KBM-7 (cell line): Measurements from ENCODE around the gene MYH14.
"Not testable (repeated sequence)": the region's sequence is repeated elsewhere in the genome, so short reads cannot be mapped to it uniquely, and the experiment has no call there.

ENCODE experiments used
- DNase-seq: peaks from one replicate; pipeline ENCODE4 v3.0.0-alpha.2; 2015
- in situ Hi-C: fragments of 300-500 bp; cut with MboI; formaldehyde crosslinking; loops from 2 replicates; pipeline ENCODE4 v1.14.3; 2020; ENCODE audit warnings: low sequenced_read_pairs, low pct_unique_long_range_greater_than_20kb, mixed read lengths

MYH14 gene

DNA sequence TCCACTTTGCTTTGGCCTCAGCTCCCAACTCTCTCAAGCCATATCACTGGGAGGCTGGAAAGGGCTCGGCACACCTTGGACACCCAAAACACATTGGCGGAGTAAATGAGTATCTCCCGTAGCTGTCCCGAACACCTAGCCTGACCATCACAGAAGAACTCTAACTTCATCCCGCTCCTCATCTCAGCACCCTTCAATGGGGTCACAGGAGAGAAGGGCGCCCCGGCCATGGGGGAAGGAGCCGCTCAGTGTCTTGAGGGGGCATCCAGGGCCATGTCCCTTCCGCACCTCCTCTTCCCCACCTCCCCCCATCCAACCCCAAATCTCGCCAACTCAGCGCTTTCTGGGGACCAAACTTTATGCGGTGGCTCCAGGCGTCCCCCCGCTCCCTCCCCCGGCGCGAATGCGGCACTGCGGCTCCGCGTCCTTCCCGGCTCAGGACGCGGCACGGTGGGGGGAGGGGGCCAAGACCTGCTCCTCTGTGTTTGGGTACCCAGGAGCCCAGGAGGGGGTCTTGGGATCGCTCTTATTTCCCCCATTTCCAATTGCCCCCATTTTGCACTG is 122.8 kb downstream of the MYH14 start:
- in situ Hi-C loops, result no loop called here
- no peak for DNase-seq

DNA sequence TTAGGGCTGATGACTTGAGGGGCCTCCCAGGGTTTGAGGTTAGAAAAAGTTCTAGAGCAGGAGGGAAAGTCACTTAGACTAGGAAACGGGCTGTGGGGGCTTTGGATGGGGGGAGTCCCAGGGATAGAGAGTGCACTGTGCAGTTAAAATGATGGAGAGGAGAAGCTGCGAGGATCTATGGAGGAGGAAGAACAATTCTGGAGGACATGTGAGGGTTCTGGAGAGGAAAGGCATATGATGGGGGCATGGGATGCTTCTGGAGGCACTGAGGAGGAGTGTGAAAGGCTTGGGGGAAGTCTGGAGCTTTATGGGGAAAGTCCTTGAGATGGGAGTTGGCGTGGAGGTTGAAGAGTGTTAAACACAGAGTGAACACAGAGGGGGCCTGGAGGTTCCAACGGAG is 123.6 kb downstream of the MYH14 start:
- in situ Hi-C loops, result no loop called here
- DNase-seq, result no peak

DNA sequence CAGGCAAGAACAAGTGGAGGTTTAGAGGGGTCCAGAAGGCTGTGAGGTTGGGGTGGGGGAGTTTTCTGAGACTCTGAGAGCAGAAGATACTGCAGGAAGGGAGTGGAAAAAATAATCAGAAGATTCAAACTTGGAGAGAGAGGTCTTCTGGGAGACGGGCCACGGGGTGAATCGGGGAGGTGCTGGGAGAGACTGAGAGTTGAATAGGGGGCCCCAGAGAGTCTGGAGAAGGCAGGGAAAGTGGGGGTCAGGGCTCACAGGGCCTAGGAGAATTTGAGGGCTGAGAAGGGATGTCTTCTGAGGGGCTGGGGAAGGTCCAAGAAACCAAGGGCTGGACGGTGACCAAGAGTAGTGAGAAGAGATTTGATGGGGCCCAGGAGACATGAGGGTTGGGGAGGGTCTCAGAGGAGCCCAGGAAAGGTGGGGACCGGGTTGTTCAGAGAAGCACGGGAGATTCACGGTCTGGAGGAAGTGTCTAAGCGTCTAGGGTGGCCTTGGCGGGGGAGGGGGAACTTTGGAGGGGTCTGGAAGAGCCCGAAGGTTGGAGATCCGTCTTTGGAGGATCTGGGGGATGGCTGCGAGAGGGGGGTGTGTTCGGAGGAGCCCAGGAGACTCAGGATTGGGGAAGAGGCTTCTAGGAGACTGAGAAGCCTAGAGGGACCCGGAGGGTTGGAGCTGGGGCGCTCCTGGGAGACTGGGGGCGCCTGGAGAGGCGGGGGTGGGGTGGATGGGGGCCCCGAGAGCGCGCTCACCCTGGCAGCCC is 124.2 kb downstream of the MYH14 start:
- in situ Hi-C loops, result no loop called here
- no peak for DNase-seq

DNA sequence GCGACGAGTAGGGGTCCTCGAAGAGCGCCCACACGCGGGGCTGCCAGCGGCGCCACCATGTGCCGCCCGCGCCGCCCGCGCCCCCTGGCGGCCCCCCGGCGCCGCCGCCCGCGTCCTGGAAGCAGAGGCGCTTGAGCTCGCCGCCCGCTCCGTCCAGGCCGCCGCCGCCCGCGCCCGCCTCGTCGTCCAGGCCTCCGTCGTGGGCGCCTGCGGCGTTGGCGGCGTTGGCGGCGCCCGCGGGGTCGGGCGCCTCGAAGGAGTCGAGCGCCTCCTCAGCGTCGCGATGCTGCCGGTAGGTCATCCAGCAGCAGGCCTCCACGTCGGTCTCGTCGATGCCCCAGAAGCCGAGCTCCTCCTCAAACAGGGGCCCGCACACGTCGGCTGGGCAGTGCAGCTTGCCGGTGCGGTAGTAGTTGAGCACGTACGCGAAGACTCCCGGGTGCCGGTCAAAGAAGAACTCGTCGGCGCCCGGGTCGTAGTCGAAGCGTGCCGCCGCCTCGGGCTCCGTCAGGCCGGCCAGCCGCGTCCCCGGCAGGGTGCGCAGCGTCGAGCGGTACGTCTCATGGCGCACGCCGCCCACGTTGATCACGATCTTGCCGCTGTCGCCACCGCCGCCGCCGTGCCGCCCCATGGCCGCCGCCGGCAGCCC is 124.9 kb downstream of the MYH14 start:
- in situ Hi-C loops, result no loop called here
- DNase-seq, result no peak

DNA sequence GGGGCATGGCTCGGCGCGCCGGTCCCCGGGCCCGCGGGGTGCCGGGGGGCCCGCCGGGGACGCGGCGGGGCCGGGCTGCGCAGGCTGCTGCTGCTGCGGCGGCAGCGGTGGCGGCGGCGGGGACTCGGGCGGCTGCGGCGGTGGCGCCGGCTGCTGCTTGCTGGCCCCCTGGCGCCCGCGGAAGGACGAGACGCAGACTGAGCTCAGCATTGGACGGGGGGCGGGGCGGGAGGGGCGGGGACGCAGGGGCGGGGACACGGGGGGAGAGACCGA is 125.4 kb downstream of the MYH14 start:
- in situ Hi-C loops, result no loop called here
- no peak for DNase-seq

DNA sequence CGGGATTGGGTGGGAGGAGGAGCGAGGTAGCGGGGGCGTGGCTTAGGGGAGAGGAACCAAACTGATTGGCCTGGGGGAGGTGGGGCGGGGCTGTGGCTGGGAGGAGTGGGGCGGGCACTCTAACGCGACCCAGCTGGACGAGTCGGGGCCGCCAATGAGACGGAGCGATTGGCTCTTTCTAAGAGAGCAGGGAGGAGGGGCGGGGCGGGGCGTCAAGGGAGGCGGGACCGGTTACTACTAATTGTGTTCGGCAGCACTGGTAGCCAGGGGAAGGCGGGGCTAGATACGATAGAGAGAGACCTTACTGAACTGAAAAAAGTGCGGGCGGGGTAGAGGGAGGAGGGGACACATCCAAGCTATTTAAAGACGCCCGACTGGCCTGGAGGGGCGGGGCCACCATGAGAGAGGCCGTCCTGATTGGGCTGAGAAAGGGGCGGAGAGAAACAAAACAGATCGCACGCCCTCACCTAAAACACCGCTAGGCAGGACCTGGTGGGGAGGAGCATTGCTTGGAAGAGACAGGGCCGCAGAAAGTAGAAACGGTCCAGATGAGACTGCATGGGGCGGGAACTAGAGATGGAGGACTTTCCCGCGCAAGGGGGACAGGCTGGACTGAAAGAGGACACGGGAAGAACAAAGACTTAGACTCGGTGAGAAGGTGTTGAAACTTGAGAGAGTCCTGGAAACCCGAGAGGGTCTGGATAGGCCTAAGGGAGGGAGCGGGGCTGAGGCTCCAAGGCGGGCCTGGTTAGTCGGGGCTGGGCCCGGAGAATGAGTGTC is 125.9 kb downstream of the MYH14 start, which contains the start of gene KCNC3:
TSS of gene KCNC3 (minus strand) at position 232 of the 780 bp plus-strand sequence. CDS start 295 bp downstream, outside the sequence.
- in situ Hi-C loops, result no loop called here
- peak; percentile 99 for DNase-seq

DNA sequence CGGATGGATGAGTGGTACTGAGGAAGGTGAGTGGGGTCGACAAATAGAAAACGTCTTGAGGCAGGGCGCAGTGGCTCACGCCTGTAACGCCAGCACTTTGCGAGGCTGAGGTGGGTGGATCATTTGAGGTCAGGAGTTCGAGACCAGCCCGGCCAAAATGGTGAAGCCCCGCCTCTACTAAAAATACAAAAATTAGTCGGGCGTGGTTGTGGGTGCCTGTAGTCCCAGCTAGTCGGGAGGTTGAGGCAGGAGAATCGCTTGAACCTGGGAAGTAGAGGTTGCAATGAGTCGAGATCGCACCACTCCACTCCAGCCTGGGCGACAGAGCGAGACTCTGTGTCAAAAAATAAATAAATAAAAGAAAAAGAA is 126.5 kb downstream of the MYH14 start:
- DNase-seq, in situ Hi-C loops: not testable (repeated sequence)

DNA sequence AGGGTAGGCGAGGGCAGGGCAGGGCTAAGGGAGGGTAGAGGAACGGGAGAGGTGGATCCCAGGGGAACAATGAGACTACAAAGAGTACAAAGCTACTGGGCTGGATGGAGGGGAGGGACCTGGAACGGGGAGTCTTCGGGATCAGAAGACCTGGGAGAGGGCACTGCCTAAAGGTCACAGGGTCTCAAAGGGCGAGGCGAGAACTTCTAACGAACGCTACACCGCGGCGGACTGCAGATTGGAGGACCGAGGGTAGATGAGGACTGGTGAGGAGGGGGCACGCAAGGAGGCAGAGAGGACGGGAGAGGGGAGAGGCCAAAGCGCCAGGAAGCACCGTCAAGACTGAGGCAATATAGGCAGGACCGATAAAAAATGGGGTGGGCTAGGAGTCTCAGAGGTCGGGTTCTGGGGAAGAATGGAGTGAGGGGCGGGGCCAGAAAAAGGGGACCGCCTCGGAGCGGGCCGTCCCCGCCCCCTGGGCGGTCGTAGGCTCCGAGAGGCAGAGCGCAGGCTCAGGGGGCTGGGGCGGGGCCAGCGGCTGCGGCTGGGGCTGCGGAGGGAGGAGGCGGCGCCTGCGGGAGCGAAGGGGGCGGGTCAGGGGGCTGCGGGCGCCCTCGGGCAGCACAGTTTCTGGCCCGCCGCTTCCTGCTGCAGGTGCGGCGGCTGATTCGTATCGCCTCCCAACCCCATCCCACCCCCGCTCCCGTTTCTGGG is 127.1 kb downstream of the MYH14 start:
- in situ Hi-C loops, result no loop called here
- peak; percentile 78 for DNase-seq

DNA sequence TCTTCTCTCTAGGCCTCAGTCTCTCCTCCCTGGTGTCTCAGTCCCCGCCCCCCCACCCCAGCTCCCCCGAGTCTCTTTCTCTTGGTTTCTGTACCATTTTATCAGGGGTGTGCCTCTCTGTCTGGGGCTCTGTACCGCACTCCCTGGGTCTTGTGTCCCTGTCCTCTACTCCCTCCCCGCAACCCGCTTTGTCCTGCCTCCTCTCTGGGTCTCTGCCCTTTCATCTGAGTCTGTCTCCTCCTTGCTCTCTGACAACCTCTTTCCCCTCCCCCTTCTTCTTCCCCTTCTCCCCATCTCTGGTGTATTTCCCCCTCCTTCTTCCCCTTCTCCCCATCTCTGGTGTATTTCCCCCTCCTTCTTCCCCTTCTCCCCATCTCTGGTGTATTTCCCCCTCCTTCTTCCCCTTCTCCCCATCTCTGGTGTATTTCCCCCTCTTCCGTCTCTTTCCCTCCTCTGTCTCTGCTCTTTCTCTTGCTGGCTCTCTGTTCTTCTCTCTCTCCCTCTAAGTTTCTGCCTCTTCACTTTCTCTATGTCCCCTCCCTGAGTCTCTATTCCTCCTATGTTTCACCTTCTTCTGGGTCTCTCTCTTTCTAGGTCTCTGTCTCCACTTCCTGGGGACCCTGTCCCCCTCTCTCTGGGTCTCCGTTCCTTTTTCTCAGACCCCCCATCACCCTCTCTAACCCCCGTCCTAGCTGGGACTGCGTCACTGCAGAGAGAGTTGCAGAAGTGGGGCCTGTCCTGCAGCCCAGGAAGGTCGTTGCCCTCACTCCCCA is 128.0 kb downstream of the MYH14 start:
- in situ Hi-C loops, result no loop called here

DNA sequence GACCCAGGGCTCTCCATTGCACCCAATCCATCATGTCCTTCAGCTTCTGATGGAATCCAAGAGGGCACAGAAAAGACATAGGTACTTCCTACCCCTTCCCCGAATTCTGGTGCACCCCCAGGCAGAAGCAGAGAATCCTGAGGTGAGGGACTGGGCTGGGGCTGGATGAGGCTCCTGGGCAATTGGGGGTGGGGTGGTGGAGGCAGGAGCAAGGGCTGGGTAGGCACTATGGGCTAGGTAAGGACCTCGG is 128.5 kb downstream of the MYH14 start:
- no peak for DNase-seq
- in situ Hi-C loops, result no loop called here

More for the DNA sequence above, 128.0 kb downstream of the MYH14 start:
- no peak for DNase-seq

DNA sequence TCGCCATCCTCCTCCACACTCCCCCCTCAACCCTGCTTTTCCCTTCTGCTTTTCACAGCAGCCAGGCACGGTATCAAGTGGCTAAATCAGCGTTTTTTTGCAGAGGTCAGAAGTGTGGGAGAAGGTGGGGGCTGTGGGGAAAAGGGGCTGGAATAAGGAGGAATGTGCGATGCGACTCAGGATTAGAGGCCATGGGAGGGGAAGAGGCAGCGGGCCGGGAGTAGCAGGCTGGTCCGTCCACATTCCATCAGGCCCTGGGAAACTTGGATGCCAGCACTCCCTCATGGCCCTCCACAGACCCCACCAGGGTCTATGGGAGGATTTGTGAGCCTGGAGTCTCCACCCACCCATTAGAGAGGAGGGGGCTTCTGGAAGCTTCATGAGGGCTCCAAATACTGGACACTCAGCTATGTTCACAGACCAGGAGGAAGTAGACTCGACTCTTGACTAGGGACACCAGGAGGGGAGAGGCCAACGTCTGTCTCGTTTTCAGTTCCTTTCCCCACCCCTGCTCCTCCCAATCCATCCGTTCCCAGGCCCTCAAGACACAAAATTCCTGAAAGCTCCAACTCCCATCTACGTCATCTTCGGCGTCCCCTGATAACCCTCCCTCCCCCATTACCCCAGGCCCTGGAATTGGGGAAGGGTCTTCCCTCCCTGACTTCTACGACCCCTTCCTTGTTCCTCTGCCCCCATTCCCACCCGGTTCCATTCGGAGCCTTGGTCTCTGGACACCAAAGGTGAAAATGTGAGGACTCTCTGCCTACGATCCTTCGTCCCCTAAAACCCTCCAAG is 129.0 kb downstream of the MYH14 start:
- no peak for DNase-seq
- in situ Hi-C loops, result no loop called here

DNA sequence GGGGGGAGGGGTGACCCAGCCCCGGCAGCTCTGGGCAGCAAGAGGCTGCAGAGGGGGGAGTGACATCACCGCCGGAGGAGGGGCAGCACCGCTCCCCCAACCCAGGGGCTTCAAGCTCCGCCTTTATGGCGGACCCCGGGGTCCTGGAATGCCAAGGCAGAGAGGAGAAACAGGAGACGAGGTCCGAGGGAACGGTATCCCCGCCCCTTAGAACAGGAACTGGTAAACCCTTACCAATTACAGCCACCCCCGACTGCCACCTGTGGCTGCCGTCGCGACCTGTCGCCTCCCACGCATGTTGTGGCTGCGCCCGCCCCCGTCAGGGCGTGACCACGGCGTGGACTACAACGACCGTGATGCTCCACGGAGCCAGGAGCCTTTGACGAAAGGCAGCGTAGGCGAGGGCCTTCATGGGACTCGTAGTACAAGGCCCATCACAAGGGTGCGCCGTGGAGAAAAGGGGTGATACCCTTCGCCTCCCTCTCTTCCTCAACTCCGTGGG is 129.9 kb downstream of the MYH14 start:
- peak; percentile 87 for DNase-seq
- in situ Hi-C loops, result no loop called here

DNA sequence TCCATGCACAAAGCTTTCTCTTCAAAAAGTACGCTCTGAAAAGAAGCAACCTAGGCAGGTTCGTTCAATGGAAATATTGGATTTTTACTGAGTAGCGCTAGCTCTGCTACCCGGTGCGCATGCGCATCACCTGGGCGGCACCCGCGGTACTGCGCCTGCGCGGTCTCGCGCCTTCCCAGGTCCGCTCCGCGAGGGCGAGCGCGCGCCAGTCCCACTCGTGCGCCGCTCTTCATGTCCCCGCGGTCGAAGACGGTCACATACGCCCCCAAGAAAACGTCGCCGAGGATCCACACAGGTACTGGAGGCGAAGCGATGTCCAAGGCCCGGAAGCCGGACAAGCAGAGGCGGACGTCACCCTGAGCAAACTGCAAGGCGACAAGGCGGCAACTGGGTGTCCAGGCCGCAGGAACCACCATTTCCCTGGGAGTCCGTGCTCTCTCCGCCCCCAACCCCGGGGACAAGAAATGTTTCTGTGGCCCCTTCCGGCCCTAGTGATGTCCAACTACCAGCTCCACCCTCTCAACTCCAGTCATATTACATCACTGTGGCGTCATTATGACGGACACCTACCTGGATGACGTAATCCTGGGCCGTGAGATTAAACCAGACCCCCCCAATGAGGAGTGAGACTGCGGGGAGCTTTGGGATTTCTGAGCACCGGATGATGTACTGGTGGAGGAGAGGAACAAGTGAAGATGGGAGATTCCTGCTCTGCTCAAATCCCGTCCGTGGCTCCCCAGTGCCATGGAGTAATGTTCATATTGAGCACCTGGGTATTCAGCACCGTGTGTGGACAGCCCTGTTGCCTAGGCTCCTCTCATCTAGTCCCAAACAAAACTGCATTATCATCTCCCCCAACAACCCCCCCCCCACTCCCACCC is 130.6 kb downstream of the MYH14 start:
- DNase-seq, result no peak
- in situ Hi-C loops, result no loop called here

DNA sequence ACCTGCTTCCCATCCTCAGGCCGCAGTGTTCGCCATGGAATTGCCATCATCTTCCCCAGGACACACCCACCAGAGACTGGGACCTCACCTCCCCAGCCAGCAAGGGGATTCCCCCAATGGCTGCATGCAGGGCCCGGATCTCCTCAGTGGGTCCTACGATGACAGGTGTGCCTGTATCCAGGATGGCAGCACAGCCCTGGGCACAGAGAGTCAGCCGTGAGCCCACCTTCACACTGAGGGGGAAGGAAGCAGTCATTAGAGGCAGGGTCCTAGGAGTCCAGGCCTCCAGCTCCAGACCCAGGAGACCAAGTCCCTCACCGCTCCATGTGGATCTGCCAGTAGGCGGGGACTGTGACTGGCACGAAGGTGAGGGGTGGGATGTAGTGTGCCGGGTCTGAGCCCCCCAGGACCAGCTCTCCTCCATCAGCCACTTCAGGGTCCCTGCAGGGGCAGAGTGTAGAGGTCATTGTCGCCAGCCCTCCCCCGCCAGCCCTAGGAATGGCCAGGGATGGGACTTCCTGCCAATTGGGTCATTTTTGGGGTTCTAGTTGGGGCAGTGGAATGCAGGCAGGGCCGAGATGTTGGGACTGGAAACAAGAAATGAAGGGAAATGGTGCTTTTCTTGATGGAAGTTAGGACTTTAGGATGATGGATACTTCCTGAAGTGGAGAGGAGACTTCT is 131.5 kb downstream of the MYH14 start:
- DNase-seq, result no peak
- in situ Hi-C loops, result no loop called here

DNA sequence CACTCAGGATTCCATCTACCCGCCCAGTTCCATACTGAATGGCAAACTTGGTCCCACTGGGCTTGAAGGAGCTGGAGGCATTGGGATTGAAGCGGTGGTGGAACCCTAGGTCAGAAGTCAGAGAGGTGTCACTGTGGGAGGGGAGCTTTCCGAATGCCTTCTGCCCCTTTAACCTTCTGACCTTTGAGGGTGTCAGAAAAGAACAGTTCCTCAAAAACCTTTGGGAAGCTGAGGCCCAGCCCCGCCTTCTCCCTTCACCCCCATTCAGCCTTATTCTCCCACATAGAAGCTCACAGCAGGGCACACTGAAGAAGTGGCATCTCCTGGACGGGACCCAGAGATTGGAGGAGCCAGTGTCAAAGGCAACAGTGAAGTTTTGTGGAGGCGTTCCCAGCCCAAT is 133.6 kb downstream of the MYH14 start:
- DNase-seq, in situ Hi-C loops: not testable (repeated sequence)

DNA sequence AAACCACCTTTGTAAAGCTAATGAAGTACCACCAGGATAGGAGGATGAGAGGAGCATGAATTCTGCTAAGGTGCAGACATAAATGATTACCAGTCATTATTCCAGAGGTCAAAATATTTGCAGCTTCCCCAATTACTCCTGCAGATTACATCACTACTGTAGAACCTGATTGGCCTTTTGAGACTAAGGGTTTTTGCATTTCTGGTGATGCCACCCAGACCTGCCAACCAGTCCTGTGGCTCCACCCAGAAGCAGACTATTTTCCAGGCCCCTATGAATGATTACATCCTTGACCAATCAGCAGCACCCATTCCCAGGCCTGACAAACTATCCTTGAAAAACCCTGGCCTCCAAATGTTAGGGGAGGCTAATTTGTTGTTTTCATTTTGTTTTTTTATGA is 136.9 kb downstream of the MYH14 start:
- no peak for DNase-seq
- in situ Hi-C loops, result no loop called here
